HuH-7.5 (cell line): ENCODE measurements around the gene PSMA2.
"Not testable (repeated sequence)": the region's sequence is repeated elsewhere in the genome, so short reads cannot be mapped to it uniquely, and the experiment has no call there.

Source experiments
- DNase-seq: peaks from one replicate; pipeline ENCODE4 v3.0.0; 2011; ENCODE audit warnings: low spot score

Gene PSMA2

GRCh38 chr7:42907316-42907715 lies 24.7 kb downstream of the PSMA2 start:
- DNase-seq, result no peak

- no peak for DNase-seq
Observed at GRCh38 chr7:42906181-42906580, 25.8 kb downstream of the PSMA2 start.

- no peak for DNase-seq
Observed at GRCh38 chr7:42902331-42902730, 29.6 kb downstream of the PSMA2 start.

- no peak for DNase-seq
Observed at GRCh38 chr7:42900842-42901241, 31.1 kb downstream of the PSMA2 start.

- DNase-seq, result no peak
Observed at GRCh38 chr7:42893346-42894240, 38.4 kb downstream of the PSMA2 start.

- no peak for DNase-seq
Observed at GRCh38 chr7:42886893-42887505, 45.0 kb downstream of the PSMA2 start.

GRCh38 chr7:42886129-42886528 lies 45.8 kb downstream of the PSMA2 start:
- no peak for DNase-seq

GRCh38 chr7:42885183-42885582 lies 46.8 kb downstream of the PSMA2 start:
- DNase-seq, result not testable (repeated sequence)

- DNase-seq, result no peak
Observed at GRCh38 chr7:42883950-42884349, 48.0 kb downstream of the PSMA2 start.

GRCh38 chr7:42880392-42880791 lies 51.6 kb downstream of the PSMA2 start:
- DNase-seq, result no peak

- no peak for DNase-seq
Observed at GRCh38 chr7:42878303-42878702, 53.7 kb downstream of the PSMA2 start.

GRCh38 chr7:42877862-42878261 lies 54.1 kb downstream of the PSMA2 start:
- DNase-seq, result no peak

- peak; percentile 37 for DNase-seq
Observed at GRCh38 chr7:42876182-42877068, 55.5 kb downstream of the PSMA2 start.

GRCh38 chr7:42869131-42870020 lies 62.6 kb downstream of the PSMA2 start:
- no peak for DNase-seq

- DNase-seq, result no peak
Observed at GRCh38 chr7:42868480-42868879, 63.5 kb downstream of the PSMA2 start.
